Ascending aorta (tissue), 2 donors: ENCODE data around the gene TMEM134. TPM values are rescaled to one million over a fixed set of nuclear protein-coding genes. Genes with fewer than 3 reads are reported as not detected.
"Not testable (repeated sequence)": the region's sequence is repeated elsewhere in the genome, so short reads cannot be mapped to it uniquely, and the experiment has no call there.

Experiments used
- DNase-seq, 2 donors: peaks; one replicate each; pipeline ENCODE4 v3.0.0-alpha.2; 2019; ENCODE audit warnings: low spot score in 2 of 2
- H3K27ac ChIP-seq, 2 donors: fragments of 200-600 bp; sonication (generic); one replicate each; pipeline ENCODE4 v1.5.1; 2016 to 2017; ENCODE audit warnings: mild to moderate bottlenecking in 1 of 2
- H3K27me3 ChIP-seq: fragments of 200-600 bp; sonication (generic); one replicate; pipeline ENCODE4 v1.5.1; 2017
- H3K36me3 ChIP-seq, 2 donors: fragments of 200-600 bp; sonication (generic); one replicate each; pipeline ENCODE4 v1.5.1; 2016
- H3K4me1 ChIP-seq, 2 donors: fragments of 200-600 bp; sonication (generic); one replicate each; pipeline ENCODE4 v1.5.1; 2016 to 2017; ENCODE audit warnings: mild to moderate bottlenecking in 1 of 2
- H3K4me3 ChIP-seq, 2 donors: fragments of 200-600 bp; sonication (generic); one replicate each; pipeline ENCODE4 v1.5.1; 2016 to 2017; ENCODE audit warnings: mild to moderate bottlenecking in 1 of 2
- H3K9me3 ChIP-seq, 2 donors: fragments of 200-600 bp; sonication (generic); one replicate each; pipeline ENCODE4 v1.5.1; 2016
- CTCF ChIP-seq, 3 experiments: fragments of 200-600 bp in 2 of 3; fragments of 450-650 bp in 1 of 3; sonication (generic) in 2 of 3; IDR thresholded peaks; one replicate each; pipeline ENCODE4 v1.5.1; 2016 to 2019; ENCODE audit warnings: antibody characterized with exemption in 3 of 3, mild to moderate bottlenecking in 1 of 3, moderate library complexity in 1 of 3
- intact Hi-C: fragments of 100-400 bp; cut with DNase I; formaldehyde crosslinking; loops from one replicate; pipeline ENCODE4 v1.15.1; 2023
- total RNA-seq: library from RNA; depleted of rRNA; stranded (reverse); fragments of >200 nt; gene quantifications from one replicate; pipeline ENCODE4 v1.1.0, GENCODE V29; 2016

The TMEM134 gene
- total RNA-seq, 1 donor from 2014 or later: 189 TPM

DNA sequence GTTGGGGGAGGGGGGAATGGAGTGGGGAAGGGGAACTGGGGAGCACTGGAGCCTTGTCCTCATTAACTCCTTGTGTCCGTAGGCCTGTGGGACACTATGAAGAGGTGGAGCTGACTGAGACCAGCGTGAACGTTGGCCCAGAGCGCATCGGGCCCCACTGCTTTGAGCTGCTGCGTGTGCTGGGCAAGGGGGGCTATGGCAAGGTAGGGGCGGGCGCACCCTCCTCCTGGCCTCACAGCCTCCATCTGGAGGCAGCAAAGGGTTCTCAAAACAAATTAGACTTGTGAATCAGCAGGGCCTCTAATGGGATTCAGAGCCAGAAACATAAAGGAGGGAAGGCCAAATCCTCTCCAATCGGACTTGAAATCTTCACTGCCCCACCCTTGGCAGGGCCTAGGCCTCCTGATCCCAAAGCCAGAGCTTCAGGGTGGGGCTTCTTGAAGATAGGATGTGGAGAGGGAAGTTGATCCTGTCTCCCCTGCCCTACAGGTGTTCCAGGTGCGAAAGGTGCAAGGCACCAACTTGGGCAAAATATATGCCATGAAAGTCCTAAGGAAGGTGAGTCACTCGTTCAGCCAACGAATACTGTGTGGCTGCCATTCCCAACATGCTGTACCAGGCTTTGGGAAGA lies 39.9 kb downstream of the TMEM134 start:
- TF ChIP-seq CTCF (IDR thresholded peaks at IDR 0.05): no peak
- Histone ChIP-seq H3K4me3 (peak overlapping the region; percentile 75 to 94), H3K4me1 (peaks cover 6 to 16% of the 10 kb centered on the region in 2 donors), H3K9me3 (no peaks in the 10 kb centered on the region), H3K36me3 (peaks cover 28 to 38% of the 10 kb centered on the region in 2 donors), H3K27me3 (no peaks in the 10 kb centered on the region), H3K27ac (peak overlapping the region; percentile 86 to 91)
- intact Hi-C loops: loop anchor here (2.0 to 5.0 kb wide), 2 partner anchors 37 to 78 kb away; partner anchors contain the start of gene RAD9A
- no peak for DNase-seq

DNA sequence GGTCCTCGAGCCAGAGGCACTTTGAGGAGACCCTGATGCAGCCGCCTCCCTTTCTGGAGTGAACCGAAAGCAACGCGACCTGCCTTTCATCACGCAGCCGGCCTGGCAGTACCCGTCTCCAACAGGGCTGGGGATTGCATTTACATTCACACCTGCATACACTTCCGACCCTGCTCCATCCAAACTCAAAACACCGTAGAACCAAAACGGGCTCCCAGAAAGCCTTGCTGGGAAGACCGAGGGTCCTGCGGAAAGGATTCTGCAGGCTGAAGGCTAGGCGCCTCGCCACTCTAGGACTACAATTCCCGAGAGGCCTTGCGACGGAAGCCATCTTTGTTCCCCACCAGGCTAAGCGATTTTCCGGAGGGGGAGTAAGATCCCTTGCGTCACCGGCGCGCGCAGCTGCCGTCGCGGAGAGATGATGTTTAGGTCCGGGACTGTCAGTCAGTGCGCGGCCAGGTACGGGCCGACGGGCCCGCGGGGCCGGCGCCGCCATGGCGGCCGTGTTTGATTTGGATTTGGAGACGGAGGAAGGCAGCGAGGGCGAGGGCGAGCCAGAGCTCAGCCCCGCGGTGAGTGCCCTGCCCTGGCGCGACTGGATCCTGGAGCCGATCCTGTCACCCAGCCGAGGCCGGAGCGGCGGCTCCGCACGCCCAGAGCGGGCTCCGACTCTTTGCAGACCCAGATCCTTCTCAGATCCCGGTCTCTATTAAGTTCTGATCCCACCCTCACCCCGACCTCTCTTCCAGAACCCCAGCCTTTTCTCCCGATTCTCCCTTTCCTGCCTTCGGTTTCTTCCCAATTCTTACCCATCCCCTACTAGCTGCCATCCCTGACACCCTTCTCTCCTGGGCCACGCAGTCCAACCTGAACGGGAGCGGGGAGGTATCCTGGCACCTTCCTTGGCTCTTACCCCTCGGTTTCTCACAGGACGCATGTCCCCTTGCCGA lies 40.7 kb downstream of the TMEM134 start, which contains the start of gene RPS6KB2:
TSS of gene RPS6KB2 (plus strand) at position 443 of the 950 bp plus-strand sequence. CDS start at position 495, 52 bp downstream.
- H3K9me3 ChIP-seq: no peaks in the 10 kb centered on the region
- peak within 1 kb of the TSS; percentile 86 to 91 for H3K27ac ChIP-seq
- peaks cover 6 to 16% of the 10 kb centered on the region in 2 donors for H3K4me1 ChIP-seq
- TF ChIP-seq CTCF (IDR thresholded peaks at IDR 0.05): no peak
- no peaks in the 10 kb centered on the region for H3K27me3 ChIP-seq
- peaks cover 19 to 30% of the 10 kb centered on the region in 2 donors for H3K36me3 ChIP-seq
- peak within 1 kb of the TSS; percentile 75 to 94 for H3K4me3 ChIP-seq
- intact Hi-C loops: loop anchor here (1.0 to 5.0 kb wide), 5 partner anchors 15 to 78 kb away; partner anchors contain the start of genes CORO1B, PPP1CA, RAD9A and TMEM134
- peak; percentile 96 to 99 for DNase-seq

- Histone ChIP-seq H3K36me3 (peaks cover 10 to 21% of the 10 kb centered on the region in 2 donors), H3K4me3 (peak overlapping the region; percentile 75 to 94), H3K27ac (peak overlapping the region; percentile 61 to 80), H3K4me1 (peaks cover 6 to 16% of the 10 kb centered on the region in 2 donors)
- intact Hi-C loops: loop anchor here (5.0 kb wide), 1 partner anchor 35 kb away; the partner anchor contains the start of gene RAD9A
- not testable (repeated sequence) for H3K27me3 ChIP-seq, H3K9me3 ChIP-seq, DNase-seq
These were observed 41.6 kb downstream of the TMEM134 start for GRCh38 chr11:67427364-67427859.

DNA sequence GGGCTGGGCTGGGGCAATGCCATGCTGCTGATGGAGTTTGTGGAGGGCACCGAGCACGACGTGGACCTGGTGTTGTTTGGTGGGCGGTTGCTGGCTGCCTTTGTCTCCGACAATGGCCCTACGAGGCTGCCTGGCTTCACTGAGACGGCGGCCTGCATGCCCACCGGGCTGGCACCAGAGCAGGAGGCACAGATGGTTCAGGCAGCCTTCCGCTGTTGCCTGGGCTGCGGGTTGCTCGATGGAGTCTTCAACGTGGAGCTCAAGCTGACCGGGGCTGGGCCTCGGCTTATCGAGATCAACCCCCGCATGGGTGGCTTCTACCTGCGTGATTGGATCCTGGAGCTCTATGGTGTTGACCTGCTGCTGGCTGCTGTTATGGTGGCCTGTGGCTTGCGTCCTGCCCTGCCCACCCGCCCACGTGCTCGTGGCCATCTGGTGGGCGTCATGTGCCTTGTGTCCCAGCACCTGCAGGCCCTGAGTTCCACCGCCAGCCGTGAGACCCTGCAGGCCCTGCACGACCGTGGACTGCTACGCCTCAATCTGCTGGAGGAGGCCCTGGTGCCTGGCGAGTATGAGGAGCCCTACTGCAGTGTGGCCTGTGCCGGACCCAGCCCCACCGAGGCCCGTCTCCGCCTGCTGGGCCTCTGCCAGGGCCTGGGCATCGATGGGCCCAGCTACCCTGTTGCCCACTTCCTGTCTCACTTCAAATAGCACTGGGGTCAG lies 45.0 kb downstream of the TMEM134 start:
- intact Hi-C loops: no loop called here
- no peaks in the 10 kb centered on the region for H3K9me3 ChIP-seq
- no peak overlapping the region for H3K4me3 ChIP-seq
- no peak for DNase-seq
- no peak overlapping the region for H3K27ac ChIP-seq
- TF ChIP-seq CTCF (IDR thresholded peaks at IDR 0.05): no peak
- H3K4me1 ChIP-seq: peaks cover 9 to 25% of the 10 kb centered on the region in 2 donors
- H3K27me3 ChIP-seq: no peaks in the 10 kb centered on the region
- H3K36me3 ChIP-seq: no peaks in the 10 kb centered on the region

- H3K9me3 ChIP-seq: no peaks in the 10 kb centered on the region
- intact Hi-C loops: no loop called here
- no peaks in the 10 kb centered on the region for H3K27me3 ChIP-seq
- TF ChIP-seq CTCF (IDR thresholded peaks at IDR 0.05): no peak
- no peaks in the 10 kb centered on the region for H3K36me3 ChIP-seq
- no peak for DNase-seq
- no peak overlapping the region for H3K4me3 ChIP-seq
- no peak overlapping the region for H3K27ac ChIP-seq
- peaks cover 9 to 28% of the 10 kb centered on the region in 2 donors for H3K4me1 ChIP-seq
These were observed 45.6 kb downstream of the TMEM134 start for GRCh38 chr11:67423466-67423865.
